Measurements from ENCODE around the gene PSG1. TPM values are rescaled to one million over a fixed set of nuclear protein-coding genes. Genes with fewer than 3 reads are reported as not detected.

Gene PSG1
- total RNA-seq, 1 experiment from 2014 or later = not detected

DNA sequence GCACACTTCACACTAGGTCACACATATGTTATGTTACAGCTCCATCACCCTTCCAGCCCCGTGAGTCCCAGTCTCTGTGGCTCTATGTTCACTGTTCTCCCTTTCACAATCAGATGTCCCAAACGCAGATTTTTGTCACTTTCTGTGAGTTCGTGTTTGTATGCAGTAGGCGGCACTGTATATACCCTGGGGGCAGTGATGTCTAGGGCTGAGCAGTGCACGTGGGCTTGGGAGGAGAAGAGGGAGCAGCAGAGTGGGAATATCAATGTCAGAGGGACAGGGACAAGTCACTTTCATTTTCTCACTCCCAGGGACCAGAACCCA, 22.0 kb downstream of the PSG1 start:
- no peaks in the 10 kb centered on the region for H3K27me3 ChIP-seq (ENCODE audit: insufficient read depth, low read length)
- H3K27ac ChIP-seq (ENCODE audit: insufficient read length, low read depth, low read length) = no peak overlapping the region
- H3K36me3 Mint-ChIP-seq (ENCODE audit: insufficient read depth in 1 of 3, low read depth in 3 of 3) = peaks cover 15 to 32% (median 18%) of the 10 kb centered on the region in 3 experiments; a peak in 6 of 7 replicates
- peaks cover 48% of the 10 kb centered on the region for H3K9me3 ChIP-seq (ENCODE audit: control insufficient read depth, low read depth, low read length)
- H4K91ac ChIP-seq (ENCODE audit: insufficient read length, low read depth, low read length) = no peak overlapping the region
- H3K79me2 ChIP-seq (ENCODE audit: insufficient read depth, low read length) = no peaks in the 10 kb centered on the region
- H3K27ac Mint-ChIP-seq = no peak overlapping the region
- H3K79me1 ChIP-seq (ENCODE audit: insufficient read depth, low read depth, low read length, poor library complexity, severe bottlenecking) = no peaks in the 10 kb centered on the region
- H2BK5ac ChIP-seq (ENCODE audit: insufficient read length, low read length) = no peak overlapping the region
- H3K14ac ChIP-seq (ENCODE audit: insufficient read depth, low read length) = no peak overlapping the region
- no peak overlapping the region for H3K4me3 Mint-ChIP-seq
- H2BK15ac ChIP-seq (ENCODE audit: low read depth, low read length) = no peak overlapping the region
- H2AFZ ChIP-seq (ENCODE audit: low read length) = no peak overlapping the region
- H2BK120ac ChIP-seq (ENCODE audit: low read depth, low read length, poor library complexity, severe bottlenecking) = no peak overlapping the region
- H3K9me3 Mint-ChIP-seq = peaks cover 89 to 94% of the 10 kb centered on the region in 2 experiments
- H3K4me1 ChIP-seq (ENCODE audit: insufficient read depth, low read length) = no peaks in the 10 kb centered on the region
- H3K23ac ChIP-seq (ENCODE audit: insufficient read length, low read depth, low read length) = no peak overlapping the region
- H3K18ac ChIP-seq (ENCODE audit: insufficient read length, low read depth, low read length) = no peak overlapping the region
- no peak overlapping the region for H3K4me2 ChIP-seq (ENCODE audit: insufficient read depth, insufficient read length, low read length)
- H4K20me1 ChIP-seq (ENCODE audit: control insufficient read depth, insufficient read depth, insufficient read length) = no peaks in the 10 kb centered on the region
- H3K27me3 Mint-ChIP-seq (ENCODE audit: low read depth) = peaks cover 2% of the 10 kb centered on the region; the same call in 1 of the 2 replicates
- H2BK12ac ChIP-seq (ENCODE audit: insufficient read length, low read depth, low read length) = no peak overlapping the region
- H4K5ac ChIP-seq (ENCODE audit: insufficient read length, low read depth, low read length) = no peak overlapping the region
- no peak overlapping the region for H4K8ac ChIP-seq (replicated peaks; ENCODE audit: insufficient read length, low read depth, low read length)
- no peak overlapping the region for H3T11ph ChIP-seq (ENCODE audit: low read length)
- H3K4me1 Mint-ChIP-seq = no peaks in the 10 kb centered on the region
- no peak overlapping the region for H2AK5ac ChIP-seq (ENCODE audit: insufficient read length, low read length)
- TF ChIP-seq, protein P1, sequence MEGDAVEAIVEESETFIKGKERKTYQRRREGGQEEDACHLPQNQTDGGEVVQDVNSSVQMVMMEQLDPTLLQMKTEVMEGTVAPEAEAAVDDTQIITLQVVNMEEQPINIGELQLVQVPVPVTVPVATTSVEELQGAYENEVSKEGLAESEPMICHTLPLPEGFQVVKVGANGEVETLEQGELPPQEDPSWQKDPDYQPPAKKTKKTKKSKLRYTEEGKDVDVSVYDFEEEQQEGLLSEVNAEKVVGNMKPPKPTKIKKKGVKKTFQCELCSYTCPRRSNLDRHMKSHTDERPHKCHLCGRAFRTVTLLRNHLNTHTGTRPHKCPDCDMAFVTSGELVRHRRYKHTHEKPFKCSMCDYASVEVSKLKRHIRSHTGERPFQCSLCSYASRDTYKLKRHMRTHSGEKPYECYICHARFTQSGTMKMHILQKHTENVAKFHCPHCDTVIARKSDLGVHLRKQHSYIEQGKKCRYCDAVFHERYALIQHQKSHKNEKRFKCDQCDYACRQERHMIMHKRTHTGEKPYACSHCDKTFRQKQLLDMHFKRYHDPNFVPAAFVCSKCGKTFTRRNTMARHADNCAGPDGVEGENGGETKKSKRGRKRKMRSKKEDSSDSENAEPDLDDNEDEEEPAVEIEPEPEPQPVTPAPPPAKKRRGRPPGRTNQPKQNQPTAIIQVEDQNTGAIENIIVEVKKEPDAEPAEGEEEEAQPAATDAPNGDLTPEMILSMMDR (conservative IDR thresholded peaks at IDR 0.05) = no peak
- no peak for DNase-seq
- H3K23me2 ChIP-seq (ENCODE audit: insufficient read length, low read depth, low read length, poor library complexity, severe bottlenecking) = no peaks in the 10 kb centered on the region
- H2BK20ac ChIP-seq (ENCODE audit: low read depth, low read length, poor library complexity, severe bottlenecking) = no peak overlapping the region
- WGBS (ENCODE audit: extremely low coverage, insufficient read length, low lambda C conversion rate) = no CpG with 5 or more reads among the region's 5 CpGs
- no peak overlapping the region for H3K9ac ChIP-seq (ENCODE audit: extremely low read depth, insufficient read length, low read length)
- no peak overlapping the region for H3K56ac ChIP-seq (ENCODE audit: insufficient read length, low read depth, low read length)
- no peak overlapping the region for H3K4ac ChIP-seq (ENCODE audit: low read depth, low read length)

All from H9 (cell line).